ENCODE measurements around the gene FLYWCH1. TPM values are rescaled to one million over a fixed set of nuclear protein-coding genes. Genes with fewer than 3 reads are reported as not detected.

The FLYWCH1 gene
- total and polyA plus RNA-seq, 2 of the 8 experiments (the other 6 are each of a cell fraction or from before 2014, with no cell fraction given), result 12.4 to 23.5 TPM

DNA sequence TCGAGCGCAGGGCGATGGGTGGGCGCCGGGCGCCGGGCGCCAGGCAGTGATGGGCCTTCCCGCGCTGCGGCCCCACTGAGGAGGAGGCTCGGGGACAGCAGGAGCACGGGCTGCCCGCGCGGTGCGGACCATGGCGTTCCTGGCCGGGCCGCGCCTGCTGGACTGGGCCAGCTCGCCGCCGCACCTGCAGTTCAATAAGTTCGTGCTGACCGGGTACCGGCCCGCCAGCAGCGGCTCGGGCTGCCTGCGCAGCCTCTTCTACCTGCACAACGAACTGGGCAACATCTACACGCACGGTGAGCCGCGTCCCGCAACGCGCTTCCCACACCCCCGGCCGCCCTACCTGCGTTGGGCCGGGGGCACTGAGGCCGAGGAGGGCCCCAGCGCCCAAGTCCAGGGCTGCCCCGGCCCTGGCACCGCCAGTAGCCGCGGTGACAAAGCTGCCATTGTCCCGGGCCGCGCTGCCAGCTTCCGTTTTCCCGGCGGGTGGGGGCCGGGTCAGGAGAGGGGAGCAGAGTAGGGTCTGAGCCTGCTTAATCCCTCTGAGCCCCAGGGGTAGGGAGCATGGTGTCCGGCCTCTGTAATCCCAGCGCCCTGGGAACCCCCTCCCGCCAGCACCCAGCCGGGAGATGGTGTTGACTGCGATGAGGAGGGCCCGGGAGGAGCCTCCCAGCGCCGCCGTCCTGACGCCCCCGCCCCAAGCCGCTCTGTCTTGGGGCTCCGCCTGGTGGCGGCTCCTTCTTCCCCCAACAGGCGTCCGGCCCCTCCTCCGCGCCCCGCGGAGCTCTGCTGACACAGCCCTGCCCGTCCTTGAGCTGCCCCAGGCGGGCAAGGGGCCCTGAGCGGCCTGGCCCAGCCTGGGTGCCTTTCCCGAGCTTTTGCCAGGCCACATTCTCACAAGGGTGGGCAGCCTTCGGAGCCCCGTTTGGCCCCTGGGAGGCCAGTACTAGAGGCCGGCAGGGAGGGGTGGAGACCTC is 58.1 kb downstream of the FLYWCH1 start (continued):
- TF ChIP-seq SRF (IDR thresholded peaks at IDR 0.05; ENCODE audit: low read depth, low read length) (no peak), RNF2 (IDR thresholded peaks at IDR 0.05; ENCODE audit: borderline replicate concordance, low read depth, low read length, missing control alignments, poor library complexity, severe bottlenecking) (peak; percentile 21), EP300 (IDR thresholded peaks at IDR 0.05; ENCODE audit: borderline replicate concordance in 1 of 2, low read depth in 2 of 2, low read length in 2 of 2) (no peak), EZH2 (IDR thresholded peaks at IDR 0.05; ENCODE audit: low read depth, low read length, severe bottlenecking) (peak; percentile 35), CBX5 (IDR thresholded peaks at IDR 0.05; ENCODE audit: low read depth, low read length) (no peak), SP1 (IDR thresholded peaks at IDR 0.05; ENCODE audit: low read depth, low read length) (no peak), CHD2 (IDR thresholded peaks at IDR 0.05; ENCODE audit: low read length) (no peak), SP2 (IDR thresholded peaks at IDR 0.05; ENCODE audit: low read length) (no peak), POLR2AphosphoS5 (IDR thresholded peaks at IDR 0.05; ENCODE audit: low read depth, low read length) (peak; percentile 18; the same call in 1 of the 2 replicates), KDM1A (IDR thresholded peaks at IDR 0.05; ENCODE audit: borderline replicate concordance, low read length) (no peak), TCF12 (IDR thresholded peaks at IDR 0.05; ENCODE audit: low read depth, low read length) (no peak), KDM5A (IDR thresholded peaks at IDR 0.05; ENCODE audit: low read length) (no peak), BCL11A (IDR thresholded peaks at IDR 0.05; ENCODE audit: low read depth in 2 of 2, low read length in 2 of 2) (no peak), POU5F1 (IDR thresholded peaks at IDR 0.05; ENCODE audit: low read depth, low read length) (no peak), JUN (IDR thresholded peaks at IDR 0.05; ENCODE audit: low read depth, low read length) (no peak)
- TF ChIP-seq, protein P1, sequence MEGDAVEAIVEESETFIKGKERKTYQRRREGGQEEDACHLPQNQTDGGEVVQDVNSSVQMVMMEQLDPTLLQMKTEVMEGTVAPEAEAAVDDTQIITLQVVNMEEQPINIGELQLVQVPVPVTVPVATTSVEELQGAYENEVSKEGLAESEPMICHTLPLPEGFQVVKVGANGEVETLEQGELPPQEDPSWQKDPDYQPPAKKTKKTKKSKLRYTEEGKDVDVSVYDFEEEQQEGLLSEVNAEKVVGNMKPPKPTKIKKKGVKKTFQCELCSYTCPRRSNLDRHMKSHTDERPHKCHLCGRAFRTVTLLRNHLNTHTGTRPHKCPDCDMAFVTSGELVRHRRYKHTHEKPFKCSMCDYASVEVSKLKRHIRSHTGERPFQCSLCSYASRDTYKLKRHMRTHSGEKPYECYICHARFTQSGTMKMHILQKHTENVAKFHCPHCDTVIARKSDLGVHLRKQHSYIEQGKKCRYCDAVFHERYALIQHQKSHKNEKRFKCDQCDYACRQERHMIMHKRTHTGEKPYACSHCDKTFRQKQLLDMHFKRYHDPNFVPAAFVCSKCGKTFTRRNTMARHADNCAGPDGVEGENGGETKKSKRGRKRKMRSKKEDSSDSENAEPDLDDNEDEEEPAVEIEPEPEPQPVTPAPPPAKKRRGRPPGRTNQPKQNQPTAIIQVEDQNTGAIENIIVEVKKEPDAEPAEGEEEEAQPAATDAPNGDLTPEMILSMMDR (IDR thresholded peaks at IDR 0.05; ENCODE audit: control extremely low read depth in 1 of 3, insufficient read depth in 1 of 3, low read depth in 1 of 3, low read length in 3 of 3), result peak in 2 of 3 experiments; percentile 61 to 69; a peak in 3 of 4 replicates
- TF ChIP-seq, protein P2, sequence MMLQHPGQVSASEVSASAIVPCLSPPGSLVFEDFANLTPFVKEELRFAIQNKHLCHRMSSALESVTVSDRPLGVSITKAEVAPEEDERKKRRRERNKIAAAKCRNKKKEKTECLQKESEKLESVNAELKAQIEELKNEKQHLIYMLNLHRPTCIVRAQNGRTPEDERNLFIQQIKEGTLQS (IDR thresholded peaks at IDR 0.05; ENCODE audit: insufficient read depth, low read depth, low read length), result no peak
- TF ChIP-seq, protein P3, sequence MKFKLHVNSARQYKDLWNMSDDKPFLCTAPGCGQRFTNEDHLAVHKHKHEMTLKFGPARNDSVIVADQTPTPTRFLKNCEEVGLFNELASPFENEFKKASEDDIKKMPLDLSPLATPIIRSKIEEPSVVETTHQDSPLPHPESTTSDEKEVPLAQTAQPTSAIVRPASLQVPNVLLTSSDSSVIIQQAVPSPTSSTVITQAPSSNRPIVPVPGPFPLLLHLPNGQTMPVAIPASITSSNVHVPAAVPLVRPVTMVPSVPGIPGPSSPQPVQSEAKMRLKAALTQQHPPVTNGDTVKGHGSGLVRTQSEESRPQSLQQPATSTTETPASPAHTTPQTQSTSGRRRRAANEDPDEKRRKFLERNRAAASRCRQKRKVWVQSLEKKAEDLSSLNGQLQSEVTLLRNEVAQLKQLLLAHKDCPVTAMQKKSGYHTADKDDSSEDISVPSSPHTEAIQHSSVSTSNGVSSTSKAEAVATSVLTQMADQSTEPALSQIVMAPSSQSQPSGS (IDR thresholded peaks at IDR 0.05; ENCODE audit: low read length), result no peak

All from H1 (cell line).